ENCODE measurements around the gene INPP4A.

DNA sequence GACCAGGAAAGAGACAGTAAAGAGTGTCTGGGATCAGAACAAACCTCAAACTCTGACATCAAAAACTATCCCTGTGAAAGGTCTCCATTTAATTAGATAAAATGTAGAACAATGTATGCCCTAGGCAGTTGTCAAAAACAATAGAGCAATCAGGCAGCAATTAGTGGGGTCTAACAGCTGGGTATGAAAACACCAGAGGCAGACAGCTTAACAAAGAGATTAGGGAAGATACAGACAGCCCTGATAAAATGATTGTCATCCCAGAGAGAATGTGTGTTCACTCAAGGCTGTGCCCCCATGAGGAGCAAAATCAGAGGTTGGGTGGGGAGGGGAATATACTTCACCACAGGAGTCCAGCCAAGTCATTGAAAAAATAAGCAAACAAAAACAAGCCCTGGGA lies 50.0 kb downstream of the INPP4A start:
- TF ChIP-seq POLR2AphosphoS5 (IDR thresholded peaks at IDR 0.05; ENCODE audit: low read depth) (no peak), CTCF (IDR thresholded peaks at IDR 0.05; ENCODE audit: insufficient read depth, low read length) (no peak), GABPA (IDR thresholded peaks at IDR 0.05; ENCODE audit: low read depth) (no peak)
- TF ChIP-seq, protein P1, sequence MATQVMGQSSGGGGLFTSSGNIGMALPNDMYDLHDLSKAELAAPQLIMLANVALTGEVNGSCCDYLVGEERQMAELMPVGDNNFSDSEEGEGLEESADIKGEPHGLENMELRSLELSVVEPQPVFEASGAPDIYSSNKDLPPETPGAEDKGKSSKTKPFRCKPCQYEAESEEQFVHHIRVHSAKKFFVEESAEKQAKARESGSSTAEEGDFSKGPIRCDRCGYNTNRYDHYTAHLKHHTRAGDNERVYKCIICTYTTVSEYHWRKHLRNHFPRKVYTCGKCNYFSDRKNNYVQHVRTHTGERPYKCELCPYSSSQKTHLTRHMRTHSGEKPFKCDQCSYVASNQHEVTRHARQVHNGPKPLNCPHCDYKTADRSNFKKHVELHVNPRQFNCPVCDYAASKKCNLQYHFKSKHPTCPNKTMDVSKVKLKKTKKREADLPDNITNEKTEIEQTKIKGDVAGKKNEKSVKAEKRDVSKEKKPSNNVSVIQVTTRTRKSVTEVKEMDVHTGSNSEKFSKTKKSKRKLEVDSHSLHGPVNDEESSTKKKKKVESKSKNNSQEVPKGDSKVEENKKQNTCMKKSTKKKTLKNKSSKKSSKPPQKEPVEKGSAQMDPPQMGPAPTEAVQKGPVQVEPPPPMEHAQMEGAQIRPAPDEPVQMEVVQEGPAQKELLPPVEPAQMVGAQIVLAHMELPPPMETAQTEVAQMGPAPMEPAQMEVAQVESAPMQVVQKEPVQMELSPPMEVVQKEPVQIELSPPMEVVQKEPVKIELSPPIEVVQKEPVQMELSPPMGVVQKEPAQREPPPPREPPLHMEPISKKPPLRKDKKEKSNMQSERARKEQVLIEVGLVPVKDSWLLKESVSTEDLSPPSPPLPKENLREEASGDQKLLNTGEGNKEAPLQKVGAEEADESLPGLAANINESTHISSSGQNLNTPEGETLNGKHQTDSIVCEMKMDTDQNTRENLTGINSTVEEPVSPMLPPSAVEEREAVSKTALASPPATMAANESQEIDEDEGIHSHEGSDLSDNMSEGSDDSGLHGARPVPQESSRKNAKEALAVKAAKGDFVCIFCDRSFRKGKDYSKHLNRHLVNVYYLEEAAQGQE (IDR thresholded peaks at IDR 0.05; ENCODE audit: insufficient replicate concordance, low read depth) = no peak

All from HL-60 (cell line).